ENCODE data around the gene CNPY2.
"Not testable (repeated sequence)": the region's sequence is repeated elsewhere in the genome, so short reads cannot be mapped to it uniquely, and the experiment has no call there.

CNPY2 gene

DNA sequence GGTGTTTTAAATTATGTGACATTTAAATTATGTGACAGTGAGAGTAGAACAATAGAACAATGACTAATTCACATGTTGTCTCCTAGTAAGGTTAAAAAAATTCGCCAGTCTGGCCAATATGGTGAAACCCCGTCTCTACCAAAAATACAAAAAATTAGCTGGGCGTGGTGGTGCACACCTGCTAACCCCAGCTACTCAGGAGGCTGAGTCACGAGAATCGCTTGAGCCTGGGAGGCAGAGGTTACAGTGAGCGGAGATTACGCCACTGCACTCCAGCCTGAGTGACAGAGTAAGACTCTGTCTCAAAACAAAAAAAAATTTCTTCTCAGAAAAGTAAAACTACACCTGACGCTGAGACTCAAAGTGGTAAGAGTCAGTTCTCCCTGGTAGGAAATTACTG is 18.4 kb downstream of the CNPY2 start:
- no peak for DNase-seq

- DNase-seq, result no peak
Observed at GRCh38 chr12:56296295-56296694, 19.5 kb downstream of the CNPY2 start.

GRCh38 chr12:56293795-56294194 is 22.0 kb downstream of the CNPY2 start:
- DNase-seq, result no peak

DNA sequence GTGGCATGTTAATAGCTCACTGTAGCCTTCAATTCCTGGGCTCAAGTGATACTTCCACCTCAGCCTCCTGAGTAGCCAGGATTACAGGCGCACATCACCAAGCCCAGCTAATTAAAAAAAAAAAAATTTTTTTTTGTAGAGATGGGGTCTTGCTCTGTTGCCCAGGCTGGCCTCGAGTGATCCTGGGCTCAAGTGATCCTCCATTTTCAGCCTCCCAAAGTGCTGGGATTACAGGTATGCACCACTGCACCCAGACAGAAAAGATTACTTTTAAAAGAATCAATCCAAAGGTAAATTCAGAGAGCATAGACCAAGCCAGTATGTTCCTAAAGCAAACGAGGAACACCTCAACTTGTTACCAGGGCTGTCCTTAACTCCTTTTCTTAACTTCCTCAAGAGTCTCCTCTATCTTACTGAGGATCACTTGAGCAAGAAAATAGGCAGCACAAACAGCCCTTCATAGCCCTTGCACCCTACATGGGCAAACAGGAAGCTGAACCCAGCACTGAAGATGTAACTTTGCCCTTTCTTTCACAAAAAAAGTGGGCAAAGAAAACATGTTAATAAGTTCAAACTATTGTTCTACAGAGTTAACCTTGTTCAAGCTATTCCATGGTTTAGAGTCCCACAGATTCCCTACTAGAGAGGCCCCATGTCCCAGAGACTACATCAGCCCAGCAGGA is 26.9 kb downstream of the CNPY2 start:
- no peak for DNase-seq

- DNase-seq, result no peak
Observed at GRCh38 chr12:56286044-56286830, 29.6 kb downstream of the CNPY2 start.

DNA sequence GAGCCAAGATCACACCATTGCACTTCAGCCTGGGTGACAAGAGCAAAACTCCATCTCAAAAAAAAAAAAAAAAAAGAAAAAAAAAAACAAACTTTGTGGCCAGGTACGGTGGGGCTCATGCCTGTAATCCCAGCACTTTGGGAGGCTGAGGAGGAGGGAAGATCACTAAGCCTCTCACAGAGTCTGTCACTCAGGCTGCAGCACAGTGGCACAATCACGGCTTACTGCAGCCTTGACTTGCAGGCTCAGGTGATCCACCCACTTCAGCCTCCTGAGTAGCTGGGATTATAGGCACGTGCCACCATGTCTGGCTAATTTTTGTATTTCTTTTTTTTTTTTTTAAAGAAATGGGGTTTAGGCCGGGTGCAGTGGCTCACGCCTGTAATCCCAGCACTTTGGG is 31.5 kb downstream of the CNPY2 start:
- not testable (repeated sequence) for DNase-seq

GRCh38 chr12:56282579-56282978 is 33.2 kb downstream of the CNPY2 start:
- DNase-seq, result no peak

- DNase-seq, result no peak
Observed at GRCh38 chr12:56282030-56282429, 33.8 kb downstream of the CNPY2 start.

- no peak for DNase-seq
Observed at GRCh38 chr12:56280849-56281248, 34.9 kb downstream of the CNPY2 start.

DNA sequence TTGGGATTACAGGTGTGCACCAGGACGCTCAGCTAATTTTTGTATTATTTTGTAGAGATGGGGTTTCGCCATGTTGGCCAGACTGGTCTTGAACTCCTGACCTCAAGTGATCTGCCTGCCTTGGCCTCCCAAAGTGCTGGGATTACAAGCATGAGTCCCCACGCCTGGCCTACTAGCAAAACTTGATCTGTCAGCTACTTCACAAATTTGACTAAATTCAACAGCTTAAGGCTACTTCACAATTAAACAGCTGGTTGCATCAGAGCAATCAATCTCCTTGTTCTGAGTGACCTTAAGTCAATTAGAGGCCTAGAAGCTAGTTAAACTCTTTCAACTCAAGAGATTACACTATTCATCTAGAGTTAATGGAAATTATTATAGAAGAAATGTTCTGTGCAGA is 36.9 kb downstream of the CNPY2 start:
- DNase-seq, result no peak

- DNase-seq, result no peak
Observed at GRCh38 chr12:56274299-56274698, 41.5 kb downstream of the CNPY2 start.

- DNase-seq, result not testable (repeated sequence)
Observed at GRCh38 chr12:56272468-56272867, 43.3 kb downstream of the CNPY2 start.

DNA sequence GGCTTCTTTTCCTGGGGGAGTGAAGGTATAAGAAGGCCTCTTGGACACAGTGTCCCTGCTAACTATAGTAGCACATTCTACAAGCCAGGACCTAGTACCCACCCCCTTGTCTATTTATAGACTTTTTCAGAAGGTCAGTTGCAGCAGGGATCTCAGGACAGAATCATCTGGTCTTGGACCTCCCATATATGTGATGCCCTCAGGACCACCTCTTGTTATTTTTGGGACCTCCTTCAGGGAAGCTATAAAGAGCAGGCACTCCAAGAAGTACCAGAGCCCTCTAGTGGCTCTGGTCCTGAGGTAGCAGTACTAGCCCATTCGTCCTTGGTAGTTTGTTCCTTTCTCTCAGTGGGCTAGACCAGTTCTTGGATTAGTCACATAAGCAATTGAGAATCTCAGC is 44.8 kb downstream of the CNPY2 start:
- peak; percentile 33 for DNase-seq

DNA sequence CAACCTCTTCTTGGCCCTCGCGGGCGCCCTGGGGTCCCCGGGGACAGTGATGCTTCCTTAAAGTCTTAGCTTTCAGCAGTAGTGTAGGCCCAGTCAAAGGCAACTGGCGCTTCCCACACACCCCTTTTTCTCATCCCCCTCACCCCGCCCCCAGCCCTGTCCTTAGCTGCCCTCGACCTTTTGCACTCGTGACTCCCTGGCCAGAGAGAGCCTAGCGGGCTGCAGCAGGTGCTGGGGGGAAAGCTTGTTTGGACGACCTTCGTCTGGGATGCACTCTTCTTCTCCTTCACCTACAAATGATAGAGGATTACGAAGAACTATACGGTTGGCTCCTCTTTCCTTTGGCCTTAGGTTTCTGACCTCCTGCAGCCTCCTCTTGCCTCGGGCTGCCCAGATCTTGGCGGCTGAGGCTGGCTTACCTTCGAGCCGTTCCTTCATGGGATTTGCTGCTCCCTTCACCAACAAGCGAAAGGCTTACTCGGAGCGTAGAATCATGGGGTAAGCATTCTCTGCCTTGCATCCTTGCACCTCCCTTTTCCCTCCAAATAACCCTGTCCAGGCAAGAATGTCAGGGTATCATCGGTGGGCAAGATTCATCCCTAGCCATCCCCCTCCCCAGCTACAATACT is 48.2 kb downstream of the CNPY2 start:
- DNase-seq, result no peak

DNA sequence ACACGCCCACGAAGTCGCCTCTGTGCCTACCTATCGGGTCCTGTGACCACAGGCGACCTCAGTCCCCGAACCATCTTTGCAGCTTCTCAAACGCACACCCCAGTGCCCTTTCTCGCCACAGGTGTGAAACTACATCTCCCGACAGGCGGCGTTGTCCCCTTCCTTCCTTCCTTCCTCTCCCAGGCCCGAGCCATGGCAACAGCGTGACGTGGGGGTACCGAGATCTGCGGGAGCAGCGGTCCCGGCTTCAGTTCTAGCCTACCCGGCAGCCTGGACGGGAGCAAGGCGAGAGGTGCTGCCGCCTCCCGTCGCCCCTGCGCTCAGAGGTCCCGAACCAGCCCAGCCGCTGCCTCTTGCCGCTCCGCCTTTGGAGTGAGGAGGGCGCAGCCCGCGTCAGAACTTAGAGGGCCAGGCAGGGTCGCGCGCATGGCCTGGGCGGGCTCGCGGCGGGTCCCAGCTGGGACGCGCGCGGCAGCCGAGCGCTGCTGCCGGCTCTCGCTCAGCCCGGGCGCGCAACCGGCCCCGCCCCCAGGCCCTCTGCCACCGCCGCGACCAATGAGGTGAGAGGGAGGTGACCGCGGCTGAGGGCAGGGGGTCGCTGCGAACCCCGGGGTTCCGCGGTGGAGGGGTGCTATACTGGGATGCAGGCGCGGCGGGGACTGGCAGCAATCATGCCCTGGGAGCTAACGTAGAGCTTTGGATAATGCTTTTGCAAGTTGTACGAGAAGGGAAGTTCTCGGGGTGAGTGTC is 48.9 kb downstream of the CNPY2 start, which contains the start of gene COQ10A:
COQ10A (plus strand) TSS at position 250 of the 750 bp plus-strand sequence; CDS start at position 427, 177 bp downstream.
- peak; percentile 87 for DNase-seq

- not testable (repeated sequence) for DNase-seq
Observed at GRCh38 chr12:56266068-56266692, 49.6 kb downstream of the CNPY2 start.

GRCh38 chr12:56262955-56263354 is 52.8 kb downstream of the CNPY2 start:
- not testable (repeated sequence) for DNase-seq

GRCh38 chr12:56261503-56262232 is 54.1 kb downstream of the CNPY2 start:
- peak; percentile 95 for DNase-seq

DNA sequence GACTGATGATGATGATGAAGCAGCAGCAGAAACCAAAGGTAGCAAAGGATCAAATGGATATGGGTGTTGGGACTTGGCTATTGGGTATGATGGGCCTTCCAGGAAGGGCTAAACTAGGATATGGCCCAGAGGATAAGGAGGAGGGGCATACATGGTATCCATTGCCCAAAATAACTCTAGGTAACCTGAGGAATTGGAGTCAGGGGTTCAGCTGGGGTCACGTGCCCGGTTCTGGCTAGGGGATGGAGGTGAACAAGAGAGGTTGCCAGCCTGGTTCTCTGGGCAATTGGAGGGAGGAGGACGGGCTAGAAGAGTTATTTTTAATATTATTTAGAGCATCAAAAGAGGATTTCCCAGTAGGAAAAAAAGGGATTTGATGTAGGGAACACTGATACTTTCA is 54.9 kb downstream of the CNPY2 start:
- DNase-seq, result no peak

GRCh38 chr12:56260380-56260779 is 55.4 kb downstream of the CNPY2 start:
- DNase-seq, result no peak
